BLaER1 treated with 17β-estradiol and CSF1 and Interleukin-3, amounts not matched to agents 10 nM and 100 nM (cell line): ENCODE measurements around the gene APBB2.

ENCODE experiments used
- H3K27ac ChIP-seq, 11 experiments: shearing (Covaris generic); formaldehyde crosslinking; 2 replicates each; pipeline ENCODE4 v1.8.1; 2022
- H3K27me3 ChIP-seq, 11 experiments: shearing (Covaris generic); formaldehyde crosslinking; 2 replicates each; pipeline ENCODE4 v1.8.1; 2022
- H3K36me3 ChIP-seq, 11 experiments: shearing (Covaris generic); formaldehyde crosslinking; 2 replicates each; pipeline ENCODE4 v1.8.1; 2022
- H3K4me1 ChIP-seq, 10 experiments: shearing (Covaris generic); formaldehyde crosslinking; 2 replicates each; pipeline ENCODE4 v1.8.1; 2022
- H3K4me2 ChIP-seq, 11 experiments: shearing (Covaris generic); formaldehyde crosslinking; 2 replicates each; pipeline ENCODE4 v1.8.1; 2022
- H3K4me3 ChIP-seq, 10 experiments: shearing (Covaris generic); formaldehyde crosslinking; 2 replicates each; pipeline ENCODE4 v1.8.1; 2022
- H3K9ac ChIP-seq, 11 experiments: shearing (Covaris generic); formaldehyde crosslinking; 2 replicates each; pipeline ENCODE4 v1.8.1; 2022
- H3K9me3 ChIP-seq, 11 experiments: shearing (Covaris generic); formaldehyde crosslinking; replicated peaks in 1 of 11; 2 replicates each; pipeline ENCODE4 v1.8.1; 2022
- H4K20me1 ChIP-seq, 11 experiments: shearing (Covaris generic); formaldehyde crosslinking; 2 replicates each; pipeline ENCODE4 v1.8.1; 2022
- Cebpa-rat ChIP-seq, 11 experiments: shearing (Covaris generic); IDR thresholded peaks; 2 replicates each; pipeline ENCODE4 v1.8.1; 2022

Gene APBB2

DNA sequence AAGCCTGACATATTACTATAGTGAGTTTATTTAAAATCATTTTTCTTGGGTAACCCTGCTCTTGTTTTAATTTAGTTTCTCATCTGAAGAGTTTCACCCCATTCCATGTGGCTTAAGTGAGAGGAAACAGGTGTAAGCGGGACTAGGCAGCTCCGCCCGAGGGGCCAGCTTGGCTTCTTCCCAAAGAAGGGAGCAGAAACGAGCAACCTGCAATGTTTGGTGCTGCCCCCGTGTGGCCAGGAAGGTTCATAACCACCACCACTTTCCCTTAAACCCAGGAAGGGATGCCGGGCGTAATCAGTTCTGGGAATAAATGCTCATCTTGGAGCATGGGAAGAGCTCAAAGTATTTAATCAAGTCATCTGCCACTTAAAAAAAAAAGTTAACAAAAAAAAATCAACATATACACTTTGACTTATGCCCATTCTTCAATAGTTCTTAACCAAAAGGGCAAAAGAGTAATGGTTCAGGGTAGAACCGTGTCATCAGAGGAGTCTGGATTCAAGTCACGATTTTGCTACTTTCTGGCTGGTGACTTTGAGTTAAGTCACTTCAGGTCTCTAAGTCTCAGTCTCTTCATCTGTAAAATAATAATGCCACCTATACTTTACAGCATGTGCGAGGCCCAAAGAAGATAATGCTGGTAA lies 316.7 kb downstream of the APBB2 start:
- H3K36me3 ChIP-seq, result peaks cover 0 to 6% (median 5%) of the 10 kb centered on the region in 11 experiments; a peak in 8 of 22 replicates
- no peaks in the 10 kb centered on the region for H3K27me3 ChIP-seq
- peak overlapping the region in 9 of 11 experiments; percentile 3 to 64 (median 33); a peak in 12 of 22 replicates for H3K4me2 ChIP-seq
- no peaks in the 10 kb centered on the region for H3K9me3 ChIP-seq
- no peak overlapping the region for H3K27ac ChIP-seq
- H3K9ac ChIP-seq, result no peak overlapping the region
- H3K4me3 ChIP-seq, result peak overlapping the region in 1 of 10 experiments; percentile 16; a peak in 1 of 20 replicates
- H4K20me1 ChIP-seq, result no peaks in the 10 kb centered on the region
- no peak for TF ChIP-seq Cebpa-rat (IDR thresholded peaks at IDR 0.05)
- H3K4me1 ChIP-seq, result peaks cover 0 to 8% (median 2%) of the 10 kb centered on the region in 10 experiments; a peak in 4 of 20 replicates

DNA sequence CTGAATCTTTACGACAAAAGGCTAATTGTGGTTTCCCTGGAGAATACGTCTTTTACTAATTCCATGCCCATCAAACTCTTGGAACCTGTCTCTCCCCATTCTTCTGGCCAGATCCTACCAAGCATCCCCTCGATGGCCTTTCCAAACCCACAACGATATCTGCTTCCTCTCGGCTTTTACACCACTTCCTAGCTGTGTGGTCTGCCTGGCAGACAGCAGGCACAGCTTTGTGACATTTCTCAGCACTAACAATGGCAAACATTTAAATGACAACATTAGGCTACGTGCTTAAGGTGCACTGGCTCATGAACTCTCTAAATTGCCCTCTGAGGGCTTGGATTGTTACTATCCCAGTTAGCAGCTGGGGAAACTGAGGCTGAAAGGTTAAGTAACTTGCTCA lies 323.6 kb downstream of the APBB2 start:
- Histone ChIP-seq H3K4me2 (peak overlapping the region in 10 of 11 experiments; percentile 1 to 46 (median 16); a peak in 8 of 22 replicates), H3K36me3 (peaks cover 6 to 66% (median 20%) of the 10 kb centered on the region in 11 experiments; a peak in 16 of 22 replicates), H3K27me3 (no peaks in the 10 kb centered on the region), H3K4me3 (no peak overlapping the region), H3K9me3 (0 out of 22 replicates have a peak, but pooled peaks cover 0 to 7% (median 0%) of the 10 kb centered on the region in 11 experiments), H3K9ac (no peak overlapping the region), H3K27ac (no peak overlapping the region), H3K4me1 (peaks cover 6 to 48% (median 14%) of the 10 kb centered on the region in 10 experiments; a peak in 13 of 20 replicates), H4K20me1 (no peaks in the 10 kb centered on the region)
- TF ChIP-seq Cebpa-rat (IDR thresholded peaks at IDR 0.05), result no peak

DNA sequence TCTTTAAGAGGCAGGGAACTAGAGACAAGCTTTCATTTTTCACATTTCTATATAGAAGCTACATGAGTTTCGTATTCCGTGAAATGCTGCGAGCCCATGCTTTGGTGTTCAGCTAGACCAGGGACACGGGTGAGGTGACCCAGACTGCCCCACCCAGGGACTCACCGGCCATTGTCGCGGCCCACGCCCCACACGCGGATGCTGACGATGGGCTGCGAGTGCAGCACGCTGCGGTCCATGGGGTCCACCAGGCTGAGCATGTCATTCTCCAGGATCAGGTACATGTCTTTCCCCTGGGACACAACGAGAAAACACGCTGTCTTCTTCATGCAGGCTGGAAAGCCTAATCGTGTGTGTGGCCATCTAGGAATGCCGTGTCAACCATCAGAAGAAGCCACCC lies 324.1 kb downstream of the APBB2 start:
- H3K9me3 ChIP-seq, result 0 out of 22 replicates have a peak, but pooled peaks cover 0 to 7% (median 0%) of the 10 kb centered on the region in 11 experiments
- no peak overlapping the region for H3K4me3 ChIP-seq
- H3K9ac ChIP-seq, result no peak overlapping the region
- H4K20me1 ChIP-seq, result no peaks in the 10 kb centered on the region
- H3K27ac ChIP-seq, result no peak overlapping the region
- H3K27me3 ChIP-seq, result no peaks in the 10 kb centered on the region
- peaks cover 6 to 72% (median 20%) of the 10 kb centered on the region in 11 experiments; a peak in 16 of 22 replicates for H3K36me3 ChIP-seq
- TF ChIP-seq Cebpa-rat (IDR thresholded peaks at IDR 0.05), result no peak
- peak overlapping the region in 3 of 11 experiments; percentile 5 to 46 (median 30); a peak in 2 of 22 replicates for H3K4me2 ChIP-seq
- peaks cover 6 to 48% (median 14%) of the 10 kb centered on the region in 10 experiments; a peak in 13 of 20 replicates for H3K4me1 ChIP-seq

DNA sequence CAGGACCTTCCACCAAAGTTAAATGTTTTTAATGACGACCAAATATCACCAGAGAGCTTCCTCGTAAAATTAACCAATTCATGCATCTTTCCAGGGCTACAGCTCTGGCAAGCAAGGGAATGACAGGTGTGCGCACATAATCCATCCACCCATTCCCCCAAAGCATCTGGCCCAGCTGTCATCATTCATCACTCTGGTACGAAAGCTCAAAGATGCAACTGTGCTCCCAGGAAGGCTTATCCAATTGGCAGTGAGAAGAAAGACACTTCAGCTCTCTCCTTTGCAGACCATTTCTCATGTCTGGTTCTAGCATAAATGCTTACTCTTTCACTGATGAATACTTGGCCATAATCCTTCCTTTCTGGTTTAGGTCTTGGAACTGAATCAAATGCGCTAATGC lies 325.4 kb downstream of the APBB2 start:
- peaks cover 6 to 72% (median 20%) of the 10 kb centered on the region in 11 experiments; a peak in 16 of 22 replicates for H3K36me3 ChIP-seq
- no peak overlapping the region for H3K4me3 ChIP-seq
- no peak overlapping the region for H3K9ac ChIP-seq
- H4K20me1 ChIP-seq, result no peaks in the 10 kb centered on the region
- 0 out of 22 replicates have a peak, but pooled peaks cover 0 to 7% (median 0%) of the 10 kb centered on the region in 11 experiments for H3K9me3 ChIP-seq
- H3K27me3 ChIP-seq, result no peaks in the 10 kb centered on the region
- H3K4me2 ChIP-seq, result no peak overlapping the region; a peak in 1 of 22 replicates
- H3K4me1 ChIP-seq, result peaks cover 6 to 48% (median 14%) of the 10 kb centered on the region in 10 experiments; a peak in 13 of 20 replicates
- TF ChIP-seq Cebpa-rat (IDR thresholded peaks at IDR 0.05), result no peak
- H3K27ac ChIP-seq, result no peak overlapping the region

DNA sequence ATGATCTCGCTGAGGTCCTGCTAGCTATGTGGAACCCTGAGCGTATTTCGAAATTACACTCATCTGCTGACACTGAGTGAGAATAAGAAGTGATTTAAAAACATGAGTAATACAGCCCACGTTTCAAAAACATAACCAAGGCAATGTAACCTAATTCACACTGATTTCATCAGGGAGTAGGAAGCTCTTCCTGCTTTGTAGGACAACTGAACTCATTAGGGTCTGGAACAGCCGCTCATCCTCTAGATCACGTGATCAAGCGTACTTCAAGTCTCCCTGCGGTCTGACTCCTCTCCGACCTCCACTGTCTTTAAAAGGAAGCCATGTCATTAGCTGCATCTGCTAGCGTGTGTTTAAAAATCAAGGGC lies 326.6 kb downstream of the APBB2 start:
- Histone ChIP-seq H3K4me2 (peak overlapping the region in 4 of 11 experiments; percentile 18 to 54 (median 46); a peak in 7 of 22 replicates), H4K20me1 (no peaks in the 10 kb centered on the region), H3K27ac (peak overlapping the region in 3 of 11 experiments; percentile 29 to 63 (median 59); a peak in 6 of 22 replicates), H3K4me1 (peaks cover 6 to 48% (median 14%) of the 10 kb centered on the region in 10 experiments; a peak in 13 of 20 replicates), H3K4me3 (no peak overlapping the region), H3K27me3 (no peaks in the 10 kb centered on the region), H3K36me3 (peaks cover 6 to 66% (median 17%) of the 10 kb centered on the region in 11 experiments; a peak in 16 of 22 replicates), H3K9ac (no peak overlapping the region; a peak in 1 of 22 replicates), H3K9me3 (0 out of 22 replicates have a peak, but pooled peaks cover 0 to 7% (median 0%) of the 10 kb centered on the region in 11 experiments)
- peak in 1 of 11 experiments; percentile 32; a peak in 1 of 22 replicates for TF ChIP-seq Cebpa-rat (IDR thresholded peaks at IDR 0.05)

DNA sequence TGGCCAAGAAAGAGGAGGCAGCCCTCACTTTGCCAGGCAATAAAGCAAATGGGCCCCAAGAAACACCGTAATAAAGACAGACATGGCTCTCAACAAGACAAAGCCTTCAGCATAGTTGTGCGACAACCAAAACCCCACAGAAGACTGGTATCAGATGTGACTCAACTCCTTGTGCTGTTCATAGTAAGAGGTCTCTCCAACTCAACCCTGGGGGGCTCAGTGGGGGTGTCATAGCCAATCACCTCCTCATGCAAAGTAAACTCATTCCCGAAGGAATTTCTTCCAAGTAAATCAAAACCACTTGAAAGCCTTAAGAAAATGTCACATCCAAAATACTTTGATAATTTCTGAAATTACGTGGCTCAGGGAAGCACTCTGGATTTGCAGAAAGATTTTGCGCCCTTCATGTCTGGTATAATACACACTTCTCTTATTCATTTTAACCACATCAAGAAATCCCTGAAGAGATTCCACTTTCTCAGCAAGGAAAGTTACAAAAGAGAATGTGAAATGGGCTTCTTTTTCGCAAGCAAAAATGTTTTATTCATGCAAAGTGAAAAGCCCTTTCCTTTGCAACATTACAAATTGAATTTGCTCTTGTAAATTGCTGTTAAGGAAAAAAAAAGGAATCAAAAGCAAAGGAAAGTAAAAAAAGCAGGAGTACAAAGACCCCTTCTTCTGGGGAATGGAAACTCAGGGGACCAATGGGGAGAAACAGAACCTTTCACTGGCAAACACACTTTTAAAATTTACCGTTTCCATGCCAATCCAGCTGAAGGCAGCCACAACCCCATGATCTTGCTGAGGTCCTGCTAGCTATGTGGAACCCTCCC lies 327.2 kb downstream of the APBB2 start:
- H3K4me3 ChIP-seq, result no peak overlapping the region
- 0 out of 22 replicates have a peak, but pooled peaks cover 0 to 7% (median 0%) of the 10 kb centered on the region in 11 experiments for H3K9me3 ChIP-seq
- no peaks in the 10 kb centered on the region for H4K20me1 ChIP-seq
- H3K4me2 ChIP-seq, result peak overlapping the region in 4 of 11 experiments; percentile 18 to 54 (median 46); a peak in 7 of 22 replicates
- no peak for TF ChIP-seq Cebpa-rat (IDR thresholded peaks at IDR 0.05)
- H3K9ac ChIP-seq, result peak overlapping the region in 1 of 11 experiments; percentile 26; a peak in 1 of 22 replicates
- peaks cover 6 to 52% (median 17%) of the 10 kb centered on the region in 10 experiments; a peak in 14 of 20 replicates for H3K4me1 ChIP-seq
- H3K27me3 ChIP-seq, result no peaks in the 10 kb centered on the region
- peaks cover under 1 to 60% (median 16%) of the 10 kb centered on the region in 11 experiments; a peak in 14 of 22 replicates for H3K36me3 ChIP-seq
- peak overlapping the region in 4 of 11 experiments; percentile 12 to 63 (median 44); a peak in 6 of 22 replicates for H3K27ac ChIP-seq

DNA sequence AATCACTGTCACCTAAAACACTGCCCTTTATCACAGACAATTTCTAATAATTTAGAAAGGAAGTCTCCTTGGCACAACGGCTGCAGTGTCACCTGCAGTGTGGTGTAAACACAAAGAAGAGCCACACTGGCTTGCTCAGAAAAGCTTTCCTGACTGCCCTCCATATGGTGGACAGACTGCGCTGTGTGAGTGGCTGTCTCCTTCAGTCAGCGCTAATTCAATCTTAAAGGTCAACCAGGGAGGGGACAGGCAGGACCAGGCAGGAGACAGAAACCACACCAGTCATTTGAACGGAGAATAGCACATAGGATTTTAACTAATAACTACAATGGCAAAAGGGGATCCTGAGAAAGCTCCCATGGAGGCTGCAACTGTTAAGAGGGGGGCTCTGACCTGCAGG lies 332.5 kb downstream of the APBB2 start:
- Histone ChIP-seq H3K9ac (peak overlapping the region in 1 of 11 experiments; percentile 42; a peak in 1 of 22 replicates), H3K36me3 (peaks cover 4 to 35% (median 18%) of the 10 kb centered on the region in 11 experiments; a peak in 15 of 22 replicates), H3K4me1 (peaks cover 0 to 16% (median 6%) of the 10 kb centered on the region in 10 experiments; a peak in 9 of 20 replicates), H3K27me3 (no peaks in the 10 kb centered on the region), H3K4me3 (no peak overlapping the region), H3K27ac (no peak overlapping the region), H4K20me1 (no peaks in the 10 kb centered on the region), H3K9me3 (no peaks in the 10 kb centered on the region), H3K4me2 (peak overlapping the region in 2 of 11 experiments; percentile 28 to 47; a peak in 2 of 22 replicates)
- TF ChIP-seq Cebpa-rat (IDR thresholded peaks at IDR 0.05), result no peak

DNA sequence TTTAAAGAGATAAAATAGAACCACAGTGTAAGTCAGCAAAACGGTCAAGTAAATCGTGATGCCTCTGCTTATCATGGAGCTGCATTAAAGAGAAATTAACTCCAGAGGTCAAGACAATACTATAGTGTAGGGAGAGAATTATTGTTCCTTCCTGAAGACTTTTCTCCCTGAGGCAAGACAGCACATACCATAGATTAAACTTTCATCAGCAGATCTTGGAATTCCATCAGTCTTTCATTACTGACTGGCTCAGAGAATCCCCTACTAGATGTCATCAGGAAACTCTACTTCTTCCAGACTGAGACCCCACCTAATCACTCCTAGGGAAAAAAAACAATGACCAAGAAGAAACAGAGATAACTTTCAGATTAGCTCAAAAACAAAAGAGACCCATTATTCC lies 333.2 kb downstream of the APBB2 start:
- Histone ChIP-seq H3K4me1 (peaks cover 0 to 9% (median 6%) of the 10 kb centered on the region in 10 experiments; a peak in 8 of 20 replicates), H3K4me3 (no peak overlapping the region), H3K4me2 (no peak overlapping the region), H3K36me3 (peaks cover 0 to 28% (median 16%) of the 10 kb centered on the region in 11 experiments; a peak in 15 of 22 replicates), H3K9me3 (no peaks in the 10 kb centered on the region), H3K27me3 (no peaks in the 10 kb centered on the region), H3K9ac (no peak overlapping the region), H4K20me1 (no peaks in the 10 kb centered on the region), H3K27ac (no peak overlapping the region)
- no peak for TF ChIP-seq Cebpa-rat (IDR thresholded peaks at IDR 0.05)
